Lung (tissue), 12 donors: ENCODE measurements around the gene PPFIA2. TPM values are rescaled to one million over a fixed set of nuclear protein-coding genes. Genes with fewer than 3 reads are reported as not detected.

Source experiments
- ATAC-seq: fragments of 200-7000 bp; cut with Tn5 transposase; one replicate; pipeline ENCODE4 v1.9.1; 2020; ENCODE audit warnings: moderate number of reproducible peaks; ENCODE audit not compliant: insufficient read depth, low FRiP score
- DNase-seq, 3 donors: peaks; one replicate each; pipeline ENCODE4 v3.0.0-alpha.2; 2013 to 2017
- H3K27ac ChIP-seq, 2 donors: one replicate each; pipeline ENCODE4 v1.5.1; 2013; ENCODE audit warnings: mild to moderate bottlenecking in 2 of 2, moderate library complexity in 2 of 2, control low read depth in 1 of 2, inconsistent platforms in 1 of 2, low read depth in 1 of 2, low read length in 1 of 2
- H3K27me3 ChIP-seq, 3 donors: one replicate each; pipeline ENCODE4 v1.5.1; 2013; ENCODE audit warnings: low read length in 2 of 3; ENCODE audit not compliant: control insufficient read depth in 3 of 3, insufficient read depth in 3 of 3
- H3K36me3 ChIP-seq, 4 donors: one replicate each; pipeline ENCODE4 v1.5.1; 2013; ENCODE audit warnings: low read length in 4 of 4, mild to moderate bottlenecking in 1 of 4, moderate library complexity in 1 of 4; ENCODE audit not compliant: control insufficient read depth in 4 of 4, insufficient read depth in 4 of 4
- H3K4me1 ChIP-seq, 5 donors: one replicate each; pipeline ENCODE4 v1.5.1; 2013; ENCODE audit warnings: low read length in 5 of 5, mild to moderate bottlenecking in 2 of 5, moderate library complexity in 1 of 5; ENCODE audit not compliant: control insufficient read depth in 5 of 5, insufficient read depth in 5 of 5
- H3K4me3 ChIP-seq: one replicate; pipeline ENCODE4 v1.5.1; 2013; ENCODE audit warnings: mild to moderate bottlenecking, control low read depth, moderate library complexity
- H3K9ac ChIP-seq, 2 donors: one replicate each; pipeline ENCODE4 v1.5.1; 2013; ENCODE audit warnings: low read length in 2 of 2, control low read depth in 1 of 2; ENCODE audit not compliant: insufficient read depth in 1 of 2
- H3K9me3 ChIP-seq, 4 donors: one replicate each; pipeline ENCODE4 v1.5.1; 2013; ENCODE audit warnings: low read length in 3 of 4, mild to moderate bottlenecking in 1 of 4, moderate library complexity in 1 of 4; ENCODE audit not compliant: control insufficient read depth in 4 of 4, insufficient read depth in 3 of 4
- WGBS, 2 donors: extraction: QIAGEN DNeasy Blood & Tissue Kit; methylation state at CpG; one replicate each; pipeline ENCODE4 v1.1.7; 2013; 5-methylcytosine and 5-hydroxymethylcytosine counted together
- polyA plus RNA-seq, 2 donors: library from polyadenylated mRNA; stranded (reverse); fragments of 200-250 nt; gene quantifications; one replicate each; pipeline ENCODE4 v1.2.1, GENCODE V29; 2013
- total RNA-seq, 2 donors: library from RNA; depleted of rRNA in 1 of 2; stranded (reverse); fragments of >200 nt in 1 of 2; gene quantifications; one replicate each; pipeline ENCODE4 v1.2.1, GENCODE V29; 2014 to 2021
- TF ChIP-seq, protein P1 (sequence below): IDR thresholded peaks from 2 replicates; pipeline ENCODE4 v1.5.1; 2012; ENCODE audit warnings: mild to moderate bottlenecking; ENCODE audit errors: control extremely low read depth, extremely low read depth
- donor health status: control.
- donor health status: control.
- donor health status: Bipolar disorder and iron deficiency.
- donor health status: healthy.
- donor health status: DM: yes; HTN: yes; CAD: no.

The PPFIA2 gene
- total and polyA plus RNA-seq, 4 donors, result 0.09 to 2.3 (median 0.89) TPM

DNA sequence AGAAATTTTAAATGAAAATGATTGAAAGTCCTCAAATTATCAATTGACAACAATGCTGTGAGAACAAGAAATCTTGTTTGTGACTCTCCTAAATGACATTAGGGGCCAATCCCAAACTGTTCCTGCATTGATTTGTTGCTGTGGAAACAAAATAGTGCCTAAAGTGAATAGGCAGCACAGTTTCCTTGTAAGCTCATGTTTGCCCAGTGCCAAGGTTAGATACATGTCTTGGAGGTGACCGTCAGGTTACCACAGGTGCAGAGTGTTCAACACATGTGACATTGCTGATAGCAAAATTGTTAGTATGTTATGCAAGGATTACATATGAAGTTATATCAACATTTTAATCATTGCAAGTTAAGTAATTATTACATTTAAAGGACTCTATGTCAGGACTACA is 388.7 kb downstream of the PPFIA2 start:
- no peak overlapping the region for H3K4me3 ChIP-seq
- no peaks in the 10 kb centered on the region for H3K36me3 ChIP-seq
- TF ChIP-seq, protein P1, sequence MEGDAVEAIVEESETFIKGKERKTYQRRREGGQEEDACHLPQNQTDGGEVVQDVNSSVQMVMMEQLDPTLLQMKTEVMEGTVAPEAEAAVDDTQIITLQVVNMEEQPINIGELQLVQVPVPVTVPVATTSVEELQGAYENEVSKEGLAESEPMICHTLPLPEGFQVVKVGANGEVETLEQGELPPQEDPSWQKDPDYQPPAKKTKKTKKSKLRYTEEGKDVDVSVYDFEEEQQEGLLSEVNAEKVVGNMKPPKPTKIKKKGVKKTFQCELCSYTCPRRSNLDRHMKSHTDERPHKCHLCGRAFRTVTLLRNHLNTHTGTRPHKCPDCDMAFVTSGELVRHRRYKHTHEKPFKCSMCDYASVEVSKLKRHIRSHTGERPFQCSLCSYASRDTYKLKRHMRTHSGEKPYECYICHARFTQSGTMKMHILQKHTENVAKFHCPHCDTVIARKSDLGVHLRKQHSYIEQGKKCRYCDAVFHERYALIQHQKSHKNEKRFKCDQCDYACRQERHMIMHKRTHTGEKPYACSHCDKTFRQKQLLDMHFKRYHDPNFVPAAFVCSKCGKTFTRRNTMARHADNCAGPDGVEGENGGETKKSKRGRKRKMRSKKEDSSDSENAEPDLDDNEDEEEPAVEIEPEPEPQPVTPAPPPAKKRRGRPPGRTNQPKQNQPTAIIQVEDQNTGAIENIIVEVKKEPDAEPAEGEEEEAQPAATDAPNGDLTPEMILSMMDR, result no peak
- H3K27me3 ChIP-seq, result no peaks in the 10 kb centered on the region
- no peak overlapping the region for H3K9ac ChIP-seq
- H3K27ac ChIP-seq, result no peak overlapping the region
- DNase-seq (no peak), ATAC-seq (no peak)
- H3K9me3 ChIP-seq, result no peaks in the 10 kb centered on the region
- H3K4me1 ChIP-seq, result no peaks in the 10 kb centered on the region
- WGBS, 2 donors, result 85 to 90% methylated on average over 1 of the region's 1 CpG

DNA sequence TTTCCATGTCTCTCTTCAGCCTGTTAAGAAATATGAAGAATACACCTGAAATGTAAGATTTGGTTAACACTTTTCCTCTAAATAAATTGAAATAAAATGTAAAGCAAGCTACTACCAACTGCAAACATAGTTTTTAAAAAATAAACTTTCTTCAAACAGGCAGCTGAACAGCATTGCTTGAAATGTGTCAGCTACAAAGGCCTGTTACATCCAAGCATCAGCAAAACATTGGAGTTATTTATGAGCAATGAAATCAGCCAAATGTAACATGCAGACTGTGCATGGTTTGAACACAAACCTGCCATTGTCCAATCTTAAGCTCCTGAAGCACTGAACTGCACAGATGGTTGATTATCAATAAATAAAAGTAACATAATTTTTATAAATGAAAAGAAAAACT is 390.0 kb downstream of the PPFIA2 start:
- Histone ChIP-seq H3K4me3 (no peak overlapping the region), H3K9ac (no peak overlapping the region), H3K27ac (no peak overlapping the region), H3K4me1 (no peaks in the 10 kb centered on the region), H3K36me3 (no peaks in the 10 kb centered on the region), H3K9me3 (no peaks in the 10 kb centered on the region), H3K27me3 (no peaks in the 10 kb centered on the region)
- DNase-seq (no peak), ATAC-seq (no peak)
- TF ChIP-seq, protein P1, result no peak

DNA sequence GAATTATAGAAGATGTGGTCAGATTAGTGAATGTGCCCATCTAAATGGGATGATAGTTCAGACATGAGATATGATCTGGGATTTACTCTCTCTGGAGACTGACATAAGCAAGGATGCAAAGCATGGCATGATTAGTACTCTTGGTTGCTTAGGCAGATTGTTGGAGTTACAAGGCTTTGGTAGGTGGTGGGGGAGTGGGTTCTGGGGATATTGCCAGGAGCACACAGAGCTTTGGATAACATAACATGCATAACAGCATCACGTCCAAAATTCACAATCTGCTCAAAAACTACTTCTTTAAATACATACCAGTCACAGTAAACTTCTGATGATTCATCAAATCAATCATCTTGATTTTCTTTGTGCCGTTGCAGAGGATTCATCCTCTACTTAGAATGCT is 393.9 kb downstream of the PPFIA2 start:
- no peaks in the 10 kb centered on the region for H3K9me3 ChIP-seq
- TF ChIP-seq, protein P1, result no peak
- H3K27ac ChIP-seq, result no peak overlapping the region
- no peak overlapping the region for H3K4me3 ChIP-seq
- no peaks in the 10 kb centered on the region for H3K36me3 ChIP-seq
- H3K4me1 ChIP-seq, result no peaks in the 10 kb centered on the region
- ATAC-seq (no peak), DNase-seq (no peak)
- WGBS, 2 donors, result 65 to 67% methylated on average over 2 of the region's 2 CpGs
- no peaks in the 10 kb centered on the region for H3K27me3 ChIP-seq
- H3K9ac ChIP-seq, result no peak overlapping the region

DNA sequence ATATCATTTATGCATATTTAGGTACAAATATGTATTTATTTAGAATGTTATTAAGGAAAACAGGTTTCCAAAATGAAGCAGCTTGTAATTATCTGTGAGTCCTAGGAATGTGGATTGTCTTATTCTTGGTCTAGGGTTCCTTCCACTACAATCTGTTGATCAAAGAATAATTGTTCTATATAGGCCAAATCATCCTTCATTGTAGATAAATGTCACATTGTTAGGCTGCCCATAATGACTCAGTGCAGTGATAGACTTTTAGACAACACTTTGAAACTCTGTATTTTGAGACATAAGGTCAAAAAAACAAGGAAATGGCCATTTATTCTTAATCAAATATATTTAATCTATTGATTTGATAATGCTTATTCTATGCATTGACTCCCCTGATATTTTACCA is 398.2 kb downstream of the PPFIA2 start:
- no peaks in the 10 kb centered on the region for H3K4me1 ChIP-seq
- H3K27me3 ChIP-seq, result no peaks in the 10 kb centered on the region
- no peak overlapping the region for H3K4me3 ChIP-seq
- TF ChIP-seq, protein P1, result no peak
- no peak overlapping the region for H3K27ac ChIP-seq
- no peaks in the 10 kb centered on the region for H3K9me3 ChIP-seq
- no peak overlapping the region for H3K9ac ChIP-seq
- ATAC-seq (no peak), DNase-seq (no peak)
- no peaks in the 10 kb centered on the region for H3K36me3 ChIP-seq
